T follicular helper cell (primary cell): Measurements from ENCODE around the gene ADM2.
"Not testable (repeated sequence)": the region's sequence is repeated elsewhere in the genome, so short reads cannot be mapped to it uniquely, and the experiment has no call there.

Experiments used
- DNase-seq: peaks from one replicate; pipeline ENCODE4 v3.0.0-alpha.2; 2020; ENCODE audit warnings: low read depth

ADM2 gene

DNA sequence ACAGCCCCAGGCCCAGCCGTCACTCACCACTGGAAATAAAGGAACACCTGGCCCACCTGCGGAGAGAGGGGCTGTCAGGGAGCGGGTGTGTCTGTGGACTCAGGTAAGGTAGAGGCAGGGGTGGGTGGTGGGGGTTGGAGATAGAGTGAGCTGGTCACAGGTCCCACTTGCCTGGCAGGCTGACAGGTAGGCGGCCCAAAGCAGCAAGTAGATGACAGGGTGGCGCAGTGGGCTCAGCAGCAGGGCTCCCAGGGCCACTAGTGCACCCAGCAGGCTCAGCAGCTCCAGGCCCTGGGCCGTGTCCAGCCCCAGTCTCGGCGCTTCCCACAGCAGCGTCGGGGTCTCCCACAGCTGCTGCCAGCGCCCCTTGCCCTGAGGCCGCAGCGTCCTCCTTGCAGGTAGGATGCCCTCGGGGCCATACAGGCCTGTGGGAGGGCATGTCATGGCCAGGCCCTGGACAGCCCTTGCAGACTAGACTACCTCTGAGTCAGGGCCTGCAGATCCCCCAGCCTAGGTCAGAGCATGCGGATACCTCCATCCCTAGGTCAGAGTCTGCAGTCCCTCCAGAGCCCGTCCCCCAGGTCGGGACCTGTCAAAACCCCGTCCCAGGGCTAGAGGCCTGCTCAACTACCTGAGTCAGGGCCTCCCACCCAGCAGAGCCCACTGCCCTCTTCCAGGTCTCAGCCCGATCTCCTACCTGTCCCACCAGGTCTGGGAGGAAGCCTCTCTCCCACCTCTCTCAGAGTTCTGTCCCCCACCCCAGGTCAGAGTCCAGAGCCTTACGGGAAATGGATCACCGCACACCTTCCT lies 25.5 kb downstream of the ADM2 start:
- DNase-seq = no peak

DNA sequence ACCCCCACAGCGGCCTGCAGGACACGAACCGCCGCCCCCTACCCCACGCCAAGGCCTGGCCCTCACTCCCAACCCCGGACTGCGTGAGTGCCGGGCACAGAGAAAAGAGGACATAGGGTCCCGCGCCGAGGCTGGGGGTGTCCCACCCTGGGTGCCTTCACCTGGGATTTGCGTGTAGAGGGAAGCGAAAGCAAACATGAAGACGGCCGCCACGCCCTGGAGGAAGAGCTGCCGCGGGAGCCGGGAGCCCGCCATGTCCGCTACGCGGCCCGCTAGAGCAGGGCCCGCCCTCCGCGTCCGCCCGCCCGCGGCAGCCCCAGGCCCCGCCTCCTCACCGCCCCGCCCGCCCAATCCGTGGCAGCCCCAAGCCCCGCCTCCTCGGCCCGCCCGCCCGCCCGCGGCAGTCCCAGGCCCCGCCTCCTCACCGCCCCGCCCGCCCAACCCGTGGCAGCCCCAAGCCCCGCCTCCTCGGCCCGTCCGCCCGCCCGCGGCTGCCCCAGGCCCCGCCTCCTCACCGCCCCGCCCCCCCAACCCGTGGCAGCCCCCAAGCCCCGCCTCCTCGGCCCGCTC lies 26.2 kb downstream of the ADM2 start, which contains the start of gene LMF2:
LMF2 (minus strand) TSS at position 282 of the 570 bp plus-strand sequence; CDS start at position 255, 27 bp downstream.
- peak; percentile 90 for DNase-seq

DNA sequence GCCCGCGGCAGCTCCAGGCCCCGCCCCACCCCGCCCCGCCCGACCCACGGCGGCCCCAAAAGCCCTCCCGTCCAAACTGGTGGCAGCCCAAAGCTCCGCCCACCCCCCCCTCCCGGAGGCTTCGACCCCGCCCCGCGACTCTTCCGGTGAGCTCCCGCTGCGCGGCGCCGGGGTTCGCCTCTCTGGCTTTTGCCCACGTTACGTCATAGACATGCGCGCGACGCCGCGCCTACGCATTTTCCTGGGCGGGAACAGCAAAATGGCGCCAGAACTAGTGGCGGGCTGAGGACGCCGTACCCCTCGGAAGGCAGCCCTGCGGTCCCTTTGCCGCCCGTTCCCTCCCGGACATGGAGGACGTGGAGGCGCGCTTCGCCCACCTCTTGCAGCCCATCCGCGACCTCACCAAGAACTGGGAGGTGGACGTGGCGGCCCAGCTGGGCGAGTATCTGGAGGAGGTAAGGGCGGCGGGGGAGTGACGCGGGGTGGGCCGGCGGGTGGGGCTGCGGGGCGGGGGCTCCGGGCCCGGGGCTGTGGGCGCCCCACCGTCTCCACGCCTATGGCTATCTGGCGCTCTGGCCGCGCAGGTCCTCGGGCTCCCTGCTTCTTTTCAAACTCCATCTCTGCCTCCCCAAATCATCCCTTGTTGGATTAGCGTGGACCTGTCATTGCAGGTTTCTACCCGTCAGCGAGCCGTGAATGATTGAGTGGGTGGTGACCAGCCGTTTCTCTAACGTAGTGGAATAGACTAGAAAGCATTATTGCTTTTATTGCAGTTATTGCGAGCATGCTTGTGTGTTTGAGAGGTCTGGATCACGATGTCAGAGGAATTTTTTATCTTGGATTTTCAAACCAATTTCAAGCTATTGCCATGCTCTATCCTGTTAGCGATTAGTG lies 26.9 kb downstream of the ADM2 start, which contains the start of gene NCAPH2:
NCAPH2 (plus strand) TSS at position 234 of the 894 bp plus-strand sequence; CDS start at position 348, 114 bp downstream.
- DNase-seq = peak; percentile 97

DNA sequence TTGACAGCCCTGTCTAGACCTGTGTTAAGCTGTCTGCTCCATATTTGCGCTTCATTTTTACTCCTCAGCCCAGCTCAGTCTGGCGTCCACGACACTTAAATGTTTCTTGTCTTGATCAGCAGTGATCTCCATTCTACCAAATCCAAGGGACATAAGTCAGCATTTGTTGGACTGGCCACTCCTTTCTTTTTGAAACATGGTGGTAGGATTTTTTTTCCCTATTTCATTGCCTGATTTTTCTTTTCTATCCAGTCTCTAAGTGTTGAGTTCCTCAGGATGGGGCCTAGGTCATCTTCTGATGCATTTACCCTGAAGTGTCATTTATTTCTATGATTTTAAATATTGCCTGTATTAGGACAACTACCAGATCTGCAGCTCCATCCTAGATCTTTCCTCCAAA lies 27.6 kb downstream of the ADM2 start:
- no peak for DNase-seq

DNA sequence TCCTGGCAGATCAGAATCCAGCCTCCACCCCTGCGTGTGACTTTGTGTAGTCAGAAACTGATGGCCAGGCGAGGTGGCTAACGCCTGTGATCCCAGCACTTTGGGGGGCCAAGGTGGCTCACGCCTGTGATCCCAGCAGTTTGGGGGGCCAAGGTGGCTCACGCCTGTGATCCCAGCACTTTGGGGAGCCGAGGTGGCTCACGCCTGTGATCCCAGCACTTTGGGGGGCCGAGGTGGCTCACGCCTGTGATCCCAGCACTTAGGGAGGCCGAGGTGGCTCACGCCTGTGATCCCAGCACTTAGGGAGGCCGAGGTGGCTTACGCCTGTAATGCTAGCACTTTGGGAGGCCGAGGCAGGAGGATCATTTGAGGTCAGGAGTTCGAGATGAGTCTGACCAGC lies 31.8 kb downstream of the ADM2 start:
- DNase-seq = no peak

DNA sequence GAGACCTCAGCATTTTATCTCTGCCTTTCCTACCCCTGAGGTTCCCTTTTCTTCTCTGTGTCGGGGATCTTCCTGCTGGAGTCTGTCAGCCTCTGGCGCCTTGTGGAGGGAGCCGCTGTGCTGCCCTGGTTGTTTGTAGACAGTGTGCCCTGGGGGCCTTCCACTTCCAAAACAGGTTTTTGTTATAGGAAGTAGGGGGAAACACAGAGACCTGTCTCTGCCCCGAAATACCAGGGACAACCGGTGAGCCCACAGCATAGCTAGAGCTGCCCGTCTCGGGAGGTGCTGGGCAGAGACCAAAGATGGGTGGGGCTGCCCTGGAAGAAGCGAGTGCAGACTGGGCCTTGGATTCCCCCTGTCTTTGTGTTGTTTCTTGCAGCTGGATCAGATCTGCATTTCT lies 34.7 kb downstream of the ADM2 start:
- no peak for DNase-seq

DNA sequence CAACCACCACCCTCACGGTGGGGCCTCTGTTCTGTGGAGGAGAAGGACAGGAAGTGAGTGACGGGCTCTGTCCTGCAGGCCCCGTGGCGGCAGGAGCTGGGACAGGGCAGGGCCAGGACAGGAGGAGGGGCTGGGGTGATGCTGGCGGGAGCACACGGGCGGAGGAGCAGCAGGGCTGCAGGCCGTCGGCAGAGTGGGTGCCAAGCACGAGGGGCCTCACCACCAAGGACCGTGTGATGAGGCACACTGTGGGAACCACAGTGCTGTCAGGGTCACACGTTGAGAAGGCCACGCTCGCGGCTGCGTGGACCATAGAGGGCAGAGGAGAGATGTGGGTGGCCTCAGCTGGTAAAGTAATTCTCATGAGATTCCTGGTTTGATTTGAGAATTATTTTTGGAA lies 35.5 kb downstream of the ADM2 start:
- no peak for DNase-seq

DNA sequence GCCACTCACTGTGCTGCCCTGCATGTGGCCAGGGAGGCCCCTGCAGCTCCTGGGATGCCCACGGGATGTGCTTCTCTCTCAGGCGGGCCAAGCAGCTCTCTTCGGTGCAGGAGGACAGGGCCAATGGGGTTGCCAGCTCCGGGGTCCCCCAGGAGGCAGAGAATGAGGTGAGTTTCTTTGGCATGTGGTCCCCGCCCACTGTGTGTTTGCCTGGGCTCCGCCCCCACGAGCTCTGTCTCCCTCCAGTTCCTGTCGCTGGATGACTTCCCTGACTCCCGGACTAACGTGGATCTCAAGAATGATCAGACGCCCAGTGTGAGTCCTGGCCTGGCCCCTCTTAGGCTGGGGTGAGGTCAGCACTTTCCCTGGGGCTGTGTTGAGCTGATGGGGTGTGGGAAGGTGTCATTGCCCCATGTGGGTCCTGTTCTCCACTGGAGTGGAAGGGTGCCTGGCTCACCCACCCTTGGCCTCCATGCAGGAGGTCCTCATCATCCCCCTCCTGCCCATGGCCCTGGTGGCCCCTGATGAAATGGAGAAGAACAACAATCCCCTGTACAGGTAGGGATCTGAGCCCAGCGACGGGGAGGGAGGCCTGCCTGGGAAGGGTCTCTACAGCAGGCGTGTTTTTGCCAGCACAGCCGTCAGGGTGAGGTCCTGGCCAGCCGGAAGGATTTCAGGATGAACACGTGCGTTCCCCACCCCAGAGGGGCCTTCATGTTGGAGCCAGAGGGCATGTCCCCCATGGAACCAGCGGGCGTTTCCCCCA lies 36.3 kb downstream of the ADM2 start:
- no peak for DNase-seq

DNA sequence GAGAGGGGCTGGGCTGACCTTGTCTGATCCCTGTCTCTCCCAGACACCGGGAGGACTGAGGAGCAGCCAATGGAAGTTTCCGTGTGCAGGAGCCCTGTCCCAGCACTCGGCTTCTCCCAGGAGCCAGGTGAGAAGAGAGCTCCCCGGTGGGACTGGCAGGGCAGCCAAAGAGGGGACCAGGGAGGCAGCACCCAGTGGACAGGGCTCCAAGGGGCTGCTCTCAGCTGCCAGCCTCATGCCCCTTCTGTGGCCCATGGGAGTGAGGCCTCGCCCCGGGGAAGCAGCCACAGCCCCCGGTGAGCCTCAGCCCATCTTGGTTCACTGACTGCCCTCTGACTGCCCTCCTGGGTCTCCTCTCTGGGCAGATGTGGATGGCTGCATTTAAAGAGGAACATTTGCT lies 37.3 kb downstream of the ADM2 start:
- DNase-seq = no peak

DNA sequence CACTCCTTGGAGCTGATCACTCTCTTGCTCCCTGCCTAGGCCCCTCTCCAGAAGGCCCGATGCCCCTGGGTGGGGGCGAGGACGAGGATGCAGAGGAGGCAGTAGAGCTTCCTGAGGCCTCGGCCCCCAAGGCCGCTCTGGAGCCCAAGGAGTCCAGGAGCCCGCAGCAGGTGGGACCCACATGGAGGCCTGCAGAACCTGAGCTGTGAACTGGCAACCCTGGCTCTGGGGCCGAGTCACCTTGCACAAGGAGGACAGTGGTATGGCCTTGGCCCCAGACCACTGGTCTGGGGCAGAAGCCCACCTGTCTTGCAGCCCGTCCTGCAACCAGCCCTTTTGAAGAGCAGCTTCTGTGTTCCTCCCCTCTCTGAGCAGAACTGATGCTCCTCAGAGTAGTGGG lies 37.8 kb downstream of the ADM2 start:
- no peak for DNase-seq

DNA sequence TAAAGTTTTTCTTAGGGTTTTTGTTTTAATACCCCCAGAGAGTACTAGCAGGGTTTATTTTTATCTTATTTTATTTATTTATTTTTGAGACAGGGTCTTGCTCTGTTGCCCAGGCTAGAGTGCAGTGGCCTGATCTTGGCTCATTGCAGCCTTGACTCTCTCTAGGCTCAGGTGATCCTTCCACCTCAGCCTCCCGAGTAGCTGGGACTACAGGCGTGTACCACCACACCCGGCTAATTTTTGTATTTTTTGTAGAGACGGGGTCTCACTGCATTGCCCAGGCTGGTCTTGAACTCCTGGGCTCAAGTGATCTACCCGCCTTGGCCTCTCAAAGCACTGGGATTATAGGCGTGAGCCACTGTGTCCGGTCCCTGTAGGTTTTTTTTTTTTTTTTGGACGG lies 38.8 kb downstream of the ADM2 start:
- not testable (repeated sequence) for DNase-seq

DNA sequence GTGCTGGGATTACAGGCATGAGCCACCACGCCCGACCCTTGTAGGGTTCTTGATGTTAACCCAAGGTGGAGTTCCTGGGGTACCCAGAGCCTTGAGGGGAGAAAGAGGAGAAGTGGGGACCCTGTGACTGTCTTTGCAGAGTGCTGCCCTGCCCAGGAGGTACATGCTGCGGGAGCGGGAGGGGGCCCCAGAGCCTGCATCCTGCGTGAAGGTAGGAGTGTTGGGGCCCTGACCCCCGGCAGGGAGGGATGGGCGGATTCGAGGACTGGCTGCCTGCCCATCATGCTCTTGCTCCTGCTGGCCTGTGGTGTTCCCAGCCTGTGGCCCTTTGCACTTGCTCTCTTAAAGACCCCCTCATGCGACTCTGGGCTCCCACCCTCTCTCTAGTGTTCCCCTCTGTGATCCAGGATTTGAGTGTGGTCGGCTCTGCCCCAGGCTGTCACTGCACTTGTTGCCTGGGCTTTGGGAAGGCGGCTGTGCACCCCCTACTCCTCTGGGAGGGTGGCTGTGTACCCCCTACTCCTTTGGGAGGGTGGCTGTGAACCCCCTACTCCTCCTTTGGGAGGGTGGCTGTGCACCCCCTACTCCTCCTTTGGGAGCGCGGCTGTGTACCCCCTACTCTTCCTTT lies 39.6 kb downstream of the ADM2 start:
- DNase-seq = no peak

DNA sequence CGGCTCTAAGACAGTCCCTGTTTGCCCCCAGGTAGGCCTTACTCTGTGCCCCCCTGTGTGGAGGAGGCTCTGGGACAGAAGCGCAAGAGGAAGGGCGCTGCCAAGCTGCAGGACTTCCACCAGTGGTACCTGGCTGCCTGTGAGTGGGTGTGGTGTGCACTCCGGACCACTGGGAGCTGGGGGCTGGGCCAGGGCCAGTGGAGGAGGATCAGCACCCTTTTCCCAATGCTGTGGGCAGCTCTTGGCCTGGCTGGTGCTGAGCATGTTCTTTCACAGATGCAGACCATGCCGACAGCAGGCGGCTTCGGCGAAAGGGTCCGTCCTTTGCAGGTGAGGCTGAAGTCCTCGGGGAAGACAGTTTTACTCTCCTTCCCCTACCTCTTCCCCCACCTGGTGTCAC lies 40.4 kb downstream of the ADM2 start:
- no peak for DNase-seq

DNA sequence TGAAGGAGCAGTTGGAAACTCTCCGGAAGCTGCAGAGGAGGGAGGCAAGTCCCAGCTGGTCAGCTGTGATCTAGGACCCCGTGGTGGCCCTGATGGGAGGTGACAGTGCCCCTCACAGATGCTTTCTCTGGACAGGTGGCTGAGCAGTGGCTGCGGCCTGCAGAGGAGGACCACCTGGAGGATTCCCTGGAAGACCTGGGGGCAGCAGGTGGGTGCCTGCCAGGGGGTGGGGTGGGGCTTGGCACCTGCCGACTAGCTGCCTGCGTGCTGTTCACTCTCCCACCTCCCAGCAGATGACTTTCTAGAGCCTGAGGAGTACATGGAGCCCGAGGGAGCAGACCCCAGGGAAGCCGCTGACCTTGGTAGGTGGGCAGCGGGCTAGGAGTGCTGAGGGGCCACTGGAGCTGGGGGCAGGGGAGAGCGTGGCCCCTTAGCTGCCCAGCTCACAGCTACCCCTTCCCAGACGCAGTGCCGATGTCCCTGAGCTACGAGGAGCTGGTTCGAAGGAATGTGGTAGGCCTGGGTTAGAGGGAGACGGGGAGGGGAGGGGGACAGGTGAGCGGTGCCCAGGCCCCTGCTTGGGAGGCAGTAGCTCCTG lies 41.0 kb downstream of the ADM2 start:
- DNase-seq = no peak

DNA sequence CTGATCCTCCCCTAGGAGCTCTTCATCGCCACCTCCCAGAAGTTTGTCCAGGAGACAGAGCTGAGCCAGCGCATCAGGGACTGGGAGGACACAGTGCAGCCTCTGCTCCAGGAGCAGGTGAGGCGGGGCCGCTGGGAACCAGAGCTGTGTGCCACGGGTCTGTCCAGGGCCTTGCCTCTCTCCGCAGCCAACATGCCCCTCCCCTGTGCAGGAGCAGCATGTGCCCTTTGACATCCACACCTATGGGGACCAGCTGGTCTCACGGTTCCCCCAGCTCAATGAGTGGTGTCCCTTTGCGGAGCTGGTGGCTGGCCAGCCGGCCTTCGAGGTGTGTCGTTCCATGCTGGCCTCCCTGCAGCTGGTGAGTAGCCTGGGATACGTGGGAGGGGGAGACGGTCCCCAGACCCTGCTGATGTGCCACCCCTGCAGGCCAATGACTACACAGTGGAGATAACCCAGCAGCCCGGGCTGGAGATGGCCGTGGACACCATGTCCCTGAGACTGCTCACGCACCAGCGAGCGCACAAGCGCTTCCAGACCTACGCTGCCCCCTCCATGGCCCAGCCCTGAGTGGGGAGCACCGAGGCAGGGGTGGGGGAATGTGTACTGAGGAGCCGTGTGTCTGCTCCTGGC lies 41.6 kb downstream of the ADM2 start:
- DNase-seq = no peak

DNA sequence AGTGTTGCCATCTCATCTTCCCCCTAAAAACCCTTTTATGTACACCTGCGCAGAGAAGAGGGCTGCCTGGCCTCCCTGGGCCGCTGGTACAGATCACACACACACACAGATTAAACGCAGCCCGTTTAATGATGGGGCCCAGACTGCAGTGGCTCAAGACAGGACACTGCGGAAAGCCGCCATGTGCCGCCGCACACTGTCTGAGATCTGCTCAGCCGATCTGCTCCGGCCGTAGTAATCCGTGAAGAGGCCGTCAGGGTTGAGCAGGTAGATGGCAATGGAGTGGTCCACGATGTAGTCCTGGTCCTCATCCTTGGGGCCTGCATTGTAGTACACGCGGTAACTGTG lies 42.1 kb downstream of the ADM2 start:
- no peak for DNase-seq

DNA sequence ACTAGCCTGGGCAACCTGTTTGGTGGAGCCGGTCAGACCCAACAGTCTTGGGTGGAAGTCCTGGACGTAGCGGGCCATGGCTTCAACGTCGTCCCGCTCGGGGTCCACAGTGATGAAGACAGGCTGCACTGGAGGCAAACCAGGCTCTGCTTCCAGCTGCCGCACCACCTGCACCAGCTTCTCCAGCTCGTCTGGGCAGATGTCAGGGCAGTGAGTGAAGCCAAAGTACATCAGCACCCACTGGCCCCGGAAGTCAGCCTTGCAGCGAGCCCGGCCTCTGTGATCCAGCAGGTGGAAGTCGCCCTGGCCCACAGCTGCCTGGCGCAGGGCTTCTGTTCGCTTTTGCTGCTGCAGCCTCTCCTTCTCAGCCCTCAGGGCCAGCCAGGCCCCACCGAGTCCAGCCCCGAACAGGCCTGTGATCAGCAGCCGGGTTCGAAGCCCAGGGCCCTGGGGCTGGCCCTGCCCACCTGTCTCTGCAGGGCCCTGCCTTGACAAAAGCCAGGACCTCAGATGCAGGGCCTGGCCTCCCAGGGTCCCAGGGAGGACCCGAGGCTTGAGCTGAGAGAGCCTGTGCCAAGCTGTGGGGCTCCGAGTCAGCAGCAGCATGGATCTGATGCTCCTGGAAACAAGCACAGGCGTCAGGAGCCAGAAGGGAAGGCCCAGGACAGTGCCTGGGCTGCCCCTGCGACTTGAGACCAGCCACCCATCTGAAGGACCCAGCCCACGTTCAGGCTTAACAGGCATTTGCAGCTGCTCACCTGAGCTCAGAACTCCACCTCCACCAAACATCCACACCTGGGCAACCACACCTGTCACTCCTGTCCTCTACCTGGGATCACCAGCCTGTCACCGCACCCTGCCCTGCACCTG lies 42.7 kb downstream of the ADM2 start:
- no peak for DNase-seq

DNA sequence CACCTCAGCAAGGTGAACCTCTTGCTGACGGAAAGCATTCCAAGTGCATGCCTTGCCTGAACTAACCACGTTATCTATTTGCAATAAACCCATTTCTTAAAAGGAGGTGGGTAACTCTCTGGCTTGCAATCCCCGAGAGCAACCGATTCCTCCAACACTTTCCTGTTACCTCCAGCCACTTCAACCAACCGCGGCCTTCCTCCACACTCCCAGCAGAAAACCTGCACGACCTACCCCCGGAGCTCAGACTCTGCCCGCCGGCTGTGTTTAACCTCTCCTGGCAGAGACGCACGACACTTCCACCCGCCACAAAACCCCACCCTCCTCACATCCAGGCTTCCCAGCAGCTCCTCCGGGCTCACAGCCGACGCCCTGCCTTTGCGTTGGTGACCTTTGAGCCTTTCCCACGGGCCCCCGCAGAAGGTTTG lies 43.3 kb downstream of the ADM2 start:
- no peak for DNase-seq

DNA sequence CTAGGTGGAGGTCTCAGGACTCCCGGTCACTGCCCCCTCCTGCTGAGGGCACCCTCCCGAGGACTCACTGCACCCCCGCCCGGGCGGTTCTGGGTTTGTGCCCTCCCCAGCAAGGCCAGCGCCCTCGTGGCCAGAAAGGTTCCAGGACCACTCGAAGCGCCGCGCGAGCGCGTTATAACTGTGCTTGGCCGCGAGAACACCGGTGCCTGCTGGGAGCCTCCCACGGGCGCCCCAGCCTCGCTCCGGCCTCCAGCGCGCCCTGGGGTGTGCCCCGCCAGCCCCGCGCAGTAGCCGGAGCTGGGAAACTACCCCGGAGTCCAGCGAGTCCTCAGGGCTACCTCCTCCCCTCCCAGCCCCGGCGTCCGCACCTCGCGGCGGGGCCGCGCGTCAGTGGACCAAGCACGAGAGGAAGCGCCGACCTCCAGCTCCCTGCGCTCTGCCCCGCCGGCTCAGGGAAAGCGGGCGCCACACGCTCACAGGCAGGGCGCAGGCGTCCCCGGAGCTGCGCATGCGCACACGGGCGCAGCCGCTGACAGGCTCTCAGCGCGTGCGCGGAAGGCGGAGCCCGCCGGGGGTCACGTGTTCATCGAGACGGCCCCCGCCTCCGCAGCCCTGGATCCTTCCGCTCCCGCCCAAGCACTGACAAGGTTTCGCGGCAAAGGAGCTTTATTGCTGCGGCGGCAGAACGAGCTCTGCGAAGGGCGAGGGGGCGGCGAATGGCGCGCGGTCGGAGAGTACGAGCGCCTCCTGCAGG lies 43.9 kb downstream of the ADM2 start, which contains the start of gene SCO2:
SCO2 (minus strand) TSS at position 495 of the 754 bp plus-strand sequence. CDS start 1,187 bp downstream, outside the sequence.
- peak; percentile 97 for DNase-seq
